Kidney (tissue), 14 donors: ENCODE results near the gene C20orf202. TPM values are rescaled to one million over a fixed set of nuclear protein-coding genes. Genes with fewer than 3 reads are reported as not detected.

Experiments
- DNase-seq, 5 donors: peaks; one replicate each; pipeline ENCODE4 v3.0.0-alpha.2; 2013 to 2020
- FAIRE-seq: peaks from 2 replicates; lab custom pipeline; 2012; peaks lifted over from hg19 to GRCh38; lab: Jason Lieb, UNC
- H3K27ac ChIP-seq, 2 donors: one replicate each; pipeline ENCODE4 v1.7.0; 2013; ENCODE audit warnings: low read depth in 2 of 2, low read length in 2 of 2, inconsistent platforms in 1 of 2
- H3K27me3 ChIP-seq: one replicate; pipeline ENCODE4 v1.7.1; 2013; ENCODE audit warnings: low read length, inconsistent platforms; ENCODE audit not compliant: control insufficient read depth, insufficient read depth
- H3K36me3 ChIP-seq, 3 donors: one replicate each; pipeline versions ENCODE4 v1.7.0 to v1.7.1; 2013; ENCODE audit warnings: low read length in 3 of 3, control low read depth in 1 of 3, inconsistent platforms in 1 of 3; ENCODE audit not compliant: insufficient read depth in 3 of 3, control insufficient read depth in 2 of 3
- H3K4me1 ChIP-seq, 3 donors: one replicate each; pipeline versions ENCODE4 v1.7.0 to v1.7.1; 2013; ENCODE audit warnings: low read length in 3 of 3, inconsistent platforms in 1 of 3, low read depth in 1 of 3; ENCODE audit not compliant: control insufficient read depth in 2 of 3, insufficient read depth in 2 of 3
- H3K4me3 ChIP-seq, 3 donors: one replicate each; pipeline versions ENCODE4 v1.7.0 to v1.8.1; 2013; ENCODE audit warnings: low read length in 3 of 3, control low read depth in 1 of 3, inconsistent platforms in 1 of 3
- H3K9ac ChIP-seq, 3 donors: one replicate each; pipeline versions ENCODE4 v1.7.0 to v1.7.1; 2013; ENCODE audit warnings: low read length in 3 of 3, control low read depth in 1 of 3, inconsistent platforms in 1 of 3
- H3K9me3 ChIP-seq, 3 donors: one replicate each; pipeline versions ENCODE4 v1.7.0 to v1.7.1; 2013; ENCODE audit warnings: low read length in 3 of 3, control low read depth in 1 of 3, inconsistent platforms in 1 of 3; ENCODE audit not compliant: control insufficient read depth in 2 of 3, insufficient read depth in 1 of 3
- intact Hi-C: fragments of 100-400 bp; cut with DNase I; formaldehyde crosslinking; loops from one replicate; pipeline ENCODE4 v1.11.1; 2022
- polyA plus RNA-seq: library from polyadenylated mRNA; stranded (reverse); fragments of 350-450 nt; fragmentation: Illumina TruSeq; extraction: RNeasy Lipid Tissue Mini Kit (QIAGEN cat#74804); gene quantifications from one replicate; pipeline ENCODE4 v1.2.3, GENCODE V29; 2014; ENCODE audit warnings: low read depth, low replicate concordance; ENCODE audit not compliant: insufficient read depth
- total RNA-seq: library from RNA; stranded (reverse); fragmentation: NEBNext Ultra II Directional; extraction: Animal tissue kit (Norgen Biotek cat#: 25700); gene quantifications from one replicate; pipeline ENCODE4 v1.2.1, GENCODE V29; 2021
- TF ChIP-seq, protein P1 (sequence below): IDR thresholded peaks from 3 replicates; pipeline ENCODE4 v1.5.1; 2012; ENCODE audit warnings: mild to moderate bottlenecking, moderate library complexity, borderline replicate concordance; ENCODE audit not compliant: insufficient read depth; ENCODE audit errors: extremely low read depth
- donor health status: control.
- donor health status: control.
- donor health status: control.
- donor health status: control.
- donor health status: control.
- donor health status: DM: yes; HTN: yes; CAD: no.
- donor health status: Normal renal cell carcinoma (clear cell type).

Gene C20orf202
- total and polyA plus RNA-seq, 2 donors from 2014 or later, result 0.16 to 0.73 TPM

- Histone ChIP-seq H3K27me3 (peaks cover 5% of the 10 kb centered on the region), H3K9me3 (no peaks in the 10 kb centered on the region), H3K27ac (no peak overlapping the region), H3K4me1 (no peaks in the 10 kb centered on the region), H3K36me3 (no peaks in the 10 kb centered on the region), H3K4me3 (no peak overlapping the region), H3K9ac (no peak overlapping the region)
- peak in 4 of 5 donors; percentile 44 to 70 (median 60) for DNase-seq
- intact Hi-C loops, result no loop called here
- FAIRE-seq, result no peak
- TF ChIP-seq, protein P1, sequence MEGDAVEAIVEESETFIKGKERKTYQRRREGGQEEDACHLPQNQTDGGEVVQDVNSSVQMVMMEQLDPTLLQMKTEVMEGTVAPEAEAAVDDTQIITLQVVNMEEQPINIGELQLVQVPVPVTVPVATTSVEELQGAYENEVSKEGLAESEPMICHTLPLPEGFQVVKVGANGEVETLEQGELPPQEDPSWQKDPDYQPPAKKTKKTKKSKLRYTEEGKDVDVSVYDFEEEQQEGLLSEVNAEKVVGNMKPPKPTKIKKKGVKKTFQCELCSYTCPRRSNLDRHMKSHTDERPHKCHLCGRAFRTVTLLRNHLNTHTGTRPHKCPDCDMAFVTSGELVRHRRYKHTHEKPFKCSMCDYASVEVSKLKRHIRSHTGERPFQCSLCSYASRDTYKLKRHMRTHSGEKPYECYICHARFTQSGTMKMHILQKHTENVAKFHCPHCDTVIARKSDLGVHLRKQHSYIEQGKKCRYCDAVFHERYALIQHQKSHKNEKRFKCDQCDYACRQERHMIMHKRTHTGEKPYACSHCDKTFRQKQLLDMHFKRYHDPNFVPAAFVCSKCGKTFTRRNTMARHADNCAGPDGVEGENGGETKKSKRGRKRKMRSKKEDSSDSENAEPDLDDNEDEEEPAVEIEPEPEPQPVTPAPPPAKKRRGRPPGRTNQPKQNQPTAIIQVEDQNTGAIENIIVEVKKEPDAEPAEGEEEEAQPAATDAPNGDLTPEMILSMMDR, result peak; percentile 41
Measured at GRCh38 chr20:1185790-1186334, 17.4 kb upstream of the C20orf202 start.

- H3K27ac ChIP-seq, result no peak overlapping the region
- H3K4me3 ChIP-seq, result no peak overlapping the region
Measured at GRCh38 chr20:1186367-1186991, 16.8 kb upstream of the C20orf202 start.

GRCh38 chr20:1187605-1188171, 15.6 kb upstream of the C20orf202 start:
- TF ChIP-seq, protein P1, result no peak
- no peak for FAIRE-seq
- no peaks in the 10 kb centered on the region for H3K36me3 ChIP-seq
- H3K9me3 ChIP-seq, result no peaks in the 10 kb centered on the region
- H3K4me1 ChIP-seq, result no peaks in the 10 kb centered on the region
- no peak overlapping the region for H3K27ac ChIP-seq
- no peak for DNase-seq
- H3K4me3 ChIP-seq, result no peak overlapping the region
- intact Hi-C loops, result no loop called here
- peaks cover 5% of the 10 kb centered on the region for H3K27me3 ChIP-seq
- H3K9ac ChIP-seq, result no peak overlapping the region

More at GRCh38 chr20:1186367-1186991, 16.8 kb upstream of the C20orf202 start:
- FAIRE-seq (no peak), DNase-seq (no peak)
- no peaks in the 10 kb centered on the region for H3K4me1 ChIP-seq
- intact Hi-C loops, result no loop called here
- TF ChIP-seq, protein P1, result no peak
- no peaks in the 10 kb centered on the region for H3K9me3 ChIP-seq
- H3K9ac ChIP-seq, result no peak overlapping the region
- peaks cover 5% of the 10 kb centered on the region for H3K27me3 ChIP-seq
- H3K36me3 ChIP-seq, result no peaks in the 10 kb centered on the region
